Measurements from ENCODE around the gene PLAAT5.
"Not testable (repeated sequence)": the region's sequence is repeated elsewhere in the genome, so short reads cannot be mapped to it uniquely, and the experiment has no call there.

The PLAAT5 gene

DNA sequence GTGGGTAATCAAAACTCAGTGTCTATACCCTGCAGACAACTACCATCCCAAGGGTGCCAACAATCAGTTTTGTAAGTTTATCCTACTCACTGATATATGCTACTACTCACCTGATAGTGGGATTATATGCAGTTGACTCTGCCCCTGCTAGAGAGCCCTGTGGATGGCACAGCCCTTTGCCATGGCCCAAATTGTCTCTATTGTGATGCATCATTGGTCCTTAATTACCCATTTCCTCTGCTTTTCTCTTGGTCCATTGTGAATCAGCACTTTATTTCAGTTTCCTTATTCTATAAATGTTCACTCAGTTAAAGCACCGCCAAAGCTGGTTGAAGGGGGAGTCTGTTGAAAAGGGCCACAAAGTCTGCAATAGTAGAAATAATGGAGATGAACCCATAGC, 42.3 kb downstream of the PLAAT5 start:
- DNase-seq (ENCODE audit: low read depth), result no peak
- TF ChIP-seq, protein P1, sequence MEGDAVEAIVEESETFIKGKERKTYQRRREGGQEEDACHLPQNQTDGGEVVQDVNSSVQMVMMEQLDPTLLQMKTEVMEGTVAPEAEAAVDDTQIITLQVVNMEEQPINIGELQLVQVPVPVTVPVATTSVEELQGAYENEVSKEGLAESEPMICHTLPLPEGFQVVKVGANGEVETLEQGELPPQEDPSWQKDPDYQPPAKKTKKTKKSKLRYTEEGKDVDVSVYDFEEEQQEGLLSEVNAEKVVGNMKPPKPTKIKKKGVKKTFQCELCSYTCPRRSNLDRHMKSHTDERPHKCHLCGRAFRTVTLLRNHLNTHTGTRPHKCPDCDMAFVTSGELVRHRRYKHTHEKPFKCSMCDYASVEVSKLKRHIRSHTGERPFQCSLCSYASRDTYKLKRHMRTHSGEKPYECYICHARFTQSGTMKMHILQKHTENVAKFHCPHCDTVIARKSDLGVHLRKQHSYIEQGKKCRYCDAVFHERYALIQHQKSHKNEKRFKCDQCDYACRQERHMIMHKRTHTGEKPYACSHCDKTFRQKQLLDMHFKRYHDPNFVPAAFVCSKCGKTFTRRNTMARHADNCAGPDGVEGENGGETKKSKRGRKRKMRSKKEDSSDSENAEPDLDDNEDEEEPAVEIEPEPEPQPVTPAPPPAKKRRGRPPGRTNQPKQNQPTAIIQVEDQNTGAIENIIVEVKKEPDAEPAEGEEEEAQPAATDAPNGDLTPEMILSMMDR (IDR thresholded peaks at IDR 0.05; ENCODE audit: control insufficient read depth, extremely low read depth, insufficient read depth), result no peak
- H3K4me3 ChIP-seq (ENCODE audit: low read depth, low read length), result no peak overlapping the region

DNA sequence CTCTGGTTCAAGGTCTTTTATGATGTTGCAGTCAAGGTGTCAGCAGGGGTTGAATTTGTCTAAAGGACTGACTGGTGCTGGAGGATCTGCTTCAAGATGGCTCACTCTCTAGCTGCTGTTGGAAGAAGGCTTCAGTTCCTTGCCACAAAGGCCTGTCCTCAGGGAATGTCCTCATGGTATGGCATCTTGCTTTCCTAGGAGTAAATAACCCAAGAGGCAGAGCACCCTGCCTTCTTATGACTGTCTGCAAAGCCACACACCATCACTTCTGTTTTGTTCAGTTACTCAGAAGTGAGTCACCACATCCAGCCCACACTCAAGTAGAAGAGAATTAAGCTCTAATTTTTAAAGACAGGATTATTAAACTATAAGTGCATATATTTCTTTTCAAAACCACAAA, 45.2 kb downstream of the PLAAT5 start:
- TF ChIP-seq, protein P1 (IDR thresholded peaks at IDR 0.05; ENCODE audit: control insufficient read depth, extremely low read depth, insufficient read depth), result no peak
- no peak overlapping the region for H3K4me3 ChIP-seq (ENCODE audit: low read depth, low read length)
- no peak for DNase-seq (ENCODE audit: low read depth)

DNA sequence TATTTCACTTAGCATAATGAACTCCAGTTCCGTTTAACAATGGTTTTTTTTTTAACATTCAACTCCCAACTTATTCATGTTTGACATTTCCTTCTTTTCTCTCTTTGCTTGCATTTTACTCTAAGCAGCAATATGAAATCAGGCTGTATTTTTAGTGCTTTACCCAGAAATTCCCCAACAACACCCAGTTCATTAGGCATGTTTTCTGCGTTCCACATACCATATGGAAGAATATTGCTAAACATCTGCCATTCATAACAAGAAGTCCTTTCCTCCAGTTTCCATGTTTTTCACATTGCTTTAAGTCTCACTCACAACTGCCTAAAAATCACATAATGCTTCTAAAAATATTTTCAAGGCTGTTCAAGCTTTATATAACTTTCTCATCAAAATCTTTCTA, 45.8 kb downstream of the PLAAT5 start:
- TF ChIP-seq, protein P1 (IDR thresholded peaks at IDR 0.05; ENCODE audit: control insufficient read depth, extremely low read depth, insufficient read depth), result no peak
- no peak for DNase-seq (ENCODE audit: low read depth)
- H3K4me3 ChIP-seq (ENCODE audit: low read depth, low read length), result no peak overlapping the region

DNA sequence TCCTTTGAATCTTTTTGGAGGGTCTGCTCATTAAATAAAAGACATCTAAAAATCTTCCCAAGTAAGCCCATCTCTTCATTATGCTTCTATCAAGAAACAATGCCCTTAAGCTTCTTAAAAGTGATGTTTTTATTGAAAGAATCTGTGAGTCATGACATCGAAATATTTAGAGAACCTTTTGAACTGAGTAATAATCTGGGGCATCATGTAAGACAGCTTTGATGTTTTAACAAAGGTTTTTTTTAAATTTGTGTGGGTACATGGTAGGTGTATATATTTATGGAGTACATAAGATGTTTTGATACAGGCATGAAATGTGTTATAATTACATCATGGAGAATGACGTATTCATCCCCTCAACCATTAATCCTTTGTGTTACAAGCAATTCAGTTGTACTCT, 46.8 kb downstream of the PLAAT5 start:
- TF ChIP-seq, protein P1 (IDR thresholded peaks at IDR 0.05; ENCODE audit: control insufficient read depth, extremely low read depth, insufficient read depth), result no peak
- no peak for DNase-seq (ENCODE audit: low read depth)
- no peak overlapping the region for H3K4me3 ChIP-seq (ENCODE audit: low read depth, low read length)

DNA sequence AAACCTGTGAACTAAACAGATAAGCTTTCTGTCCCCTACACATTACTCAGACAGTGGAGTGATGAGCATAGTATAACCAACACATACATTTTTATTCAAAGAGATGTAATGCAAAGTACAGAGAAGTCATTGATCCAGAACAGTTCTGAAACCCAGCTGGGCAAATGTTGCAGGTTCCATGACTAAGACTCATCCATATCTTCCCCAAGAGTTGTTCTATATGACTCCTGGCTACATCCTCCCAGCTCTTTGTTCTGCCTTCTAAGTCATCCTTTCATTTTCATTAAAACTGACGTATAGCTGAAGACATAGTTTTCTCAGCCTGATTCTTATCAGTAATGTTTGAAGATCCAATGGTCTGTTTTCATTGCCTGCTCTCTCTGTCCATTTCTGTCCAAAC, 47.3 kb downstream of the PLAAT5 start:
- DNase-seq (ENCODE audit: low read depth), result no peak

DNA sequence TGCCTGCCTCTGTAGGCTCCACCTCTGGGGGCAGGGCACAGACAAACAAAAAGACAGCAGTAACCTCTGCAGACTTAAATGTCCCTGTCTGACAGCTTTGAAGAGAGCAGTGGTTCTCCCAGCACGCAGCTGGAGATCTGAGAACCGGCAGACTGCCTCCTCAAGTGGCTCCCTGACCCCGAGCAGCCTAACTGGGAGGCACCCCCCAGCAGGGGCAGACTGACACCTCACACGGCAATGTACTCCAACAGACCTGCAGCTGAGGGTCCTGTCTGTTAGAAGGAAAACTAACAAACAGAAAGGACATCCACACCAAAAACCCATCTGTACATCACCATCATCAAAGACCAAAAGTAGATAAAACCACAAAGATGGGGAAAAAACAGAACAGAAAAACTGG, 55.1 kb downstream of the PLAAT5 start:
- not testable (repeated sequence) for DNase-seq (ENCODE audit: low read depth); H3K4me3 ChIP-seq (ENCODE audit: low read depth, low read length)

More for the DNA sequence above, 47.3 kb downstream of the PLAAT5 start:
- TF ChIP-seq, protein P1 (IDR thresholded peaks at IDR 0.05; ENCODE audit: control insufficient read depth, extremely low read depth, insufficient read depth), result no peak
- H3K4me3 ChIP-seq (ENCODE audit: low read depth, low read length), result no peak overlapping the region

DNA sequence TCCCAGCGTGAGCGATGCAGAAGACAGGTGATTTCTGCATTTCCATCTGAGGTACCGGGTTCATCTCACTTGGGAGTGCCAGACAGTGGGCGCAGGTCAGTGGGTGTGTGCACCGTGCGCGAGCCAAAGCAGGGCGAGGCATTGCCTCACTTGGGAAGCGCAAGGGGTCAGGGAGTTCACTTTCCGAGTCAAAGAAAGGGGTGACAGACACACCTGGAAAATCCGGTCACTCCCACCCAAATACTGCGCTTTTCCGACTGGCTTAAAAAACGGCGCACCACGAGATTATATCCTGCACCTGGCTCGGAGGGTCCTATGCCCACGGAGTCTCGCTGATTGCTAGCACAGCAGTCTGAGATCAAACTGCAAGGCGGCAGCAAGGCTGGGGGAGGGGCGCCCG, 55.6 kb downstream of the PLAAT5 start:
- H3K4me3 ChIP-seq (ENCODE audit: low read depth, low read length); DNase-seq (ENCODE audit: low read depth): not testable (repeated sequence)

DNA sequence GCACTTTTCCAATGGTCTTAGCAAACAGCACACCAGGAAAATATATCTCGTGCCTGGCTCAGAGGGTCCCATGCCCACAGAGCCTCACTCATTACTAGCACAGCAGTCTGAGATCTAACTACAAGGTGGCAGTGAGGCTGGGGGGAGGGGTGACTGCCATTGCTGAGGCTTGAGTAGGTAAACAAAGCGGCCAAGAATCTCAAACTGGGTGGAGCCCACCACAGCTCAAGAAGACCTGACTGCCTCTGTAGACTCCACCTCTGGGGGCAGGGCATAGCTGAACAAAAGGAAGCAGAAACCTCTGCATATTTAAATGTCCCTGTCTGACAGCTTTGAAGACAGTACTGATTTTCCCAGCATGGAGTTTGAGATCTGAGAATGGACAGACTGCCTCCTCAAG, 60.2 kb downstream of the PLAAT5 start:
- DNase-seq (ENCODE audit: low read depth), result not testable (repeated sequence)

DNA sequence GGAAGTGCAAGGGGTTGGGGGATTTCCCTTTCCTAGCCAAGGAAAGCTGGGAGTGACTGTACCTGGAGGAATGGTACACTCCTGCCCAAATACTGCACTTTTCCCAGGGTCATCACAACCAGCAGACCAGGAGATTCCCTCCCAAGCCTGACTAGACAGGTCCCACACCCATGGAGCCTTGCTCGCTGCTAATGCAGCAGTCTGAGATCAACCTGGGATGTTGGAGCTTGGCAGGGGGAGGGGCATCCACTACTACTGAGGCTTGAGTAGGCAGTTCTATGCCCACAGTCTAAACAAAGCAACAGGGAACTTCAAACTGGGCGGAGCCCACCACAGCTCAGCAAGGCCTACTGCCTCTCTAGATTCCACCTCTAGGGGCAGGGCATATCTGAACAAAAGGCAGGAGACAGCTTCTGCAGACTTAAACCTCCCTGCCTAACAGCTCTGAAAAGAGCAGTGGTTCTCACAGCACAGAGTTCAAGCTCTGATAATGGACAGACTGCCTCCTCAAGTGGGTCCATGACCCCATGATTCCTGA, 62.9 kb downstream of the PLAAT5 start:
- H3K4me3 ChIP-seq (ENCODE audit: low read depth, low read length), result no peak overlapping the region
- TF ChIP-seq, protein P1 (IDR thresholded peaks at IDR 0.05; ENCODE audit: control insufficient read depth, extremely low read depth, insufficient read depth), result no peak
- DNase-seq (ENCODE audit: low read depth), result no peak

More for the DNA sequence above, 60.2 kb downstream of the PLAAT5 start:
- H3K4me3 ChIP-seq (ENCODE audit: low read depth, low read length), result not testable (repeated sequence)

Measured in LNCaP clone FGC (cell line).